ENCODE results near the gene CMSS1. TPM values are rescaled to one million over a fixed set of nuclear protein-coding genes. Genes with fewer than 3 reads are reported as not detected.
A peak's percentile ranks its signal among the peaks of the same experiment; 100 is the strongest.

The CMSS1 gene
- total and polyA plus RNA-seq, 2 of the 13 experiments (the other 11 are each of a cell fraction or from before 2014, with no cell fraction given), result 6.4 to 48.7 TPM

DNA sequence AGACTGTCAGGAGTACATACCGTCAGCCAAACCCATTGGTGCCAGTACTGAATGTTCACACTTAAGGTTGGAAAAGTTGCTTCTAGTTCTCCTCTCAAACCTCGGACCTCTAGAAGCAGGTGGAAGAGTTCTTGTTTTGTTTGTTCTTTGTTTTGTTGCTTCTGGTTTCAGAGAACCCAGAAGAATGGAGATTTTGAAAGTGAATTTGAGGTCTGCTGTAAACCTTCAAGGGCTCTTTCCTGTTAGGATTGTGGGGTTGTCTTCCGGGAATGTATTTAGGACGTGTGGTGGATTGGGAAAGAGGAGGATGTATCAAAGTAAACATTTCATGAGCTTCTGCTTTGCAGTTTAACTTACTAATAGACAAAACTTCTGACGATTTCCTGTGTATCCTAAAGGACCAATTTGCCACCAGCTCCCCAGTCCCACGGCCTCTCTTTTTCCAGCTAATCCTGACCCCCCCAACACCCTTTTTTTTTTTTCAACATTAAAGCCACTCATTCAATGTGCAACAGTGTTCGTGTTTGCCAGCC lies 246.3 kb downstream of the CMSS1 start (continued):
- TF ChIP-seq STAT6 (CRISPR knock-in tag; IDR thresholded peaks at IDR 0.05; ENCODE audit: borderline replicate concordance) (no peak), TBX2 (CRISPR knock-in tag; IDR thresholded peaks at IDR 0.05; ENCODE audit: borderline replicate concordance) (peak; percentile 91), ONECUT2 (CRISPR knock-in tag; IDR thresholded peaks at IDR 0.05) (no peak), ZNF652 (CRISPR knock-in tag; IDR thresholded peaks at IDR 0.05; ENCODE audit: borderline replicate concordance, low read depth) (no peak), ZNF841 (CRISPR knock-in tag; IDR thresholded peaks at IDR 0.05; ENCODE audit: borderline replicate concordance) (no peak), HIVEP1 (CRISPR knock-in tag; IDR thresholded peaks at IDR 0.05) (no peak), ZBTB42 (CRISPR knock-in tag; IDR thresholded peaks at IDR 0.05) (no peak), JARID2 (CRISPR knock-in tag; IDR thresholded peaks at IDR 0.05; ENCODE audit: insufficient replicate concordance) (no peak), FOXC1 (CRISPR knock-in tag; IDR thresholded peaks at IDR 0.05; ENCODE audit: borderline replicate concordance) (no peak), ZNF768 (CRISPR knock-in tag; IDR thresholded peaks at IDR 0.05) (no peak), HMG20B (CRISPR knock-in tag; conservative IDR thresholded peaks at IDR 0.05) (peak; percentile 59; the same call in 1 of the 2 replicates), ZNF788 (CRISPR knock-in tag; IDR thresholded peaks at IDR 0.05; ENCODE audit: borderline replicate concordance) (no peak), ZNF17 (CRISPR knock-in tag; IDR thresholded peaks at IDR 0.05) (no peak), SPEN (CRISPR knock-in tag; IDR thresholded peaks at IDR 0.05; ENCODE audit: low read depth) (0 out of 2 replicates have a peak, but pooled peaks have one; percentile 32), HNF1A (IDR thresholded peaks at IDR 0.05; ENCODE audit: low read depth) (peak; percentile 60; the same call in 1 of the 2 replicates), HNF1A (CRISPR knock-in tag; IDR thresholded peaks at IDR 0.05; ENCODE audit: borderline replicate concordance) (peak; percentile 79; the same call in 1 of the 2 replicates), TFE3 (CRISPR knock-in tag; IDR thresholded peaks at IDR 0.05) (peak; percentile 79), ATF7 (IDR thresholded peaks at IDR 0.05) (no peak), ATF7 (CRISPR knock-in tag; IDR thresholded peaks at IDR 0.05) (no peak), RAD51 (IDR thresholded peaks at IDR 0.05; ENCODE audit: borderline replicate concordance) (no peak), ZNF605 (CRISPR knock-in tag; IDR thresholded peaks at IDR 0.05) (no peak), ZFP36 (IDR thresholded peaks at IDR 0.05; ENCODE audit: borderline replicate concordance, low read depth, low read length, partially characterized antibody) (no peak)
- TF ChIP-seq, protein P1, sequence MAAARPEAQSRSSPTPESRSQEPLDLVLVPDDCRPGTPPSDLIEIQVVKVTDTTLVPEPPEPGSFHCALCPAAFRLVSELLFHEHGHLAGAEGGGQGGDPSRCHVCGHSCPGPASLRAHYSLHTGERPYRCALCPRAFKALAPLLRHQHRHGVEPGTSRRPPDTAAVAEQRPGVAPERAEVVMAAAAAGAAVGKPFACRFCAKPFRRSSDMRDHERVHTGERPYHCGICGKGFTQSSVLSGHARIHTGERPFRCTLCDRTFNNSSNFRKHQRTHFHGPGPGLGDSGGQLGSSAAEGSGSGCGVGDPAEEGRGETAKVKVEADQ (CRISPR knock-in tag; IDR thresholded peaks at IDR 0.05; ENCODE audit: borderline replicate concordance), result no peak

Measured in HepG2 (cell line).